ENCODE measurements around the gene ICOSLG.
"Not testable (repeated sequence)": the region's sequence is repeated elsewhere in the genome, so short reads cannot be mapped to it uniquely, and the experiment has no call there.

The ICOSLG gene, protein sequence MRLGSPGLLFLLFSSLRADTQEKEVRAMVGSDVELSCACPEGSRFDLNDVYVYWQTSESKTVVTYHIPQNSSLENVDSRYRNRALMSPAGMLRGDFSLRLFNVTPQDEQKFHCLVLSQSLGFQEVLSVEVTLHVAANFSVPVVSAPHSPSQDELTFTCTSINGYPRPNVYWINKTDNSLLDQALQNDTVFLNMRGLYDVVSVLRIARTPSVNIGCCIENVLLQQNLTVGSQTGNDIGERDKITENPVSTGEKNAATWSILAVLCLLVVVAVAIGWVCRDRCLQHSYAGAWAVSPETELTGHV

DNA sequence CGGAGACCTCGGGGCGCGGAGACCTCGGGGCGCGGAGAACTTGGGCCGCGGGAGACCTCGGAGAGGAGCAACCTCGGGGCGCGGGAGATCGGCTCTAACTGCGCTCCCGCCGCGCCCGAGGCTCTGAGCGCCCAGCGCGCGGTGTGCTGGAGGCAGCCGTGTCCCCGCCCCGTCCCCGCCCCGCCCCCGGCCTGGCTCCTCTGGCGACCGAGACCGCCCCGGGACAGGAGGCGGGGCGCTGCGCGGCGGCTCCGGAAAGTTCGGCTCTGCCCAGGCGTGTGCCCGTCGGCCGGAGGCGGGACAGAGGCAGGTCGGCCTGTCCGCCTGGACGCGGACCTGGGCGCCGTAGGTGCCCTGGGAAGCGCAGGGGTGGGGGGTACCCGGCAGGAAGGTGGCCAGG lies at the start of gene ICOSLG:
TSS of gene ICOSLG (minus strand) at position 102 of the 400 bp plus-strand sequence. CDS start 126 bp downstream, outside the sequence.
- in situ Hi-C loops (cut with HindIII; ENCODE audit: low sequenced_read_pairs) = not testable (repeated sequence)

DNA sequence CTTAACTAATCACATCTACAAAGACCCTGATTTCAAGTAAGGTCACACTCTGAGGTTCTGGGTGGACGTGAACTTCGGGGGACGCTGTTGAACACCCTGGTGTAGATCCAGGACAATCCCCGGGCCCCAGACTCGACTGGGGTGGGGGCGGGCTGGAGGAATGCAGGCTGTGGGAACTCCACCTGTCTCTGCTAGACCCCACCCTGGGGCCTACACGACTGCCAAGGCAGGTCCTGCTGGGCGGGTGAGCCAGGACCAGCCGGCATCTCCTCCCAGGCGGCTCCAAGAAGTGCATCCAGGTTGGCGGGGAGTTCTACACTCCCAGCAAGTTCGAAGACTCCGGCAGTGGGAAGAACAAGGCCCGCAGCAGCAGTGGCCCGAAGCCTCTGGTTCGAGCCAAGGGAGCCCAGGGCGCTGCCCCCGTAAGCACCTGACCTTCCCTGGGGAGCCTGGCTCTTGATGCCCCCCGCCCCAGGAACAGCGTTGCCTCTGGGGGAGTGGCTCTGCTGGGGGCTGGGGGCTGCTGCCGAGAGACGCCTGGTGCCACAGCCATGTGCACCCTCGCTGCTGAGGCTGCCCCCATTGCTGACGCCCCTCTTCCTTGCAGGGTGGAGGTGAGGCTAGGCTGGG lies 48.8 kb upstream of the ICOSLG start:
- in situ Hi-C loops (cut with HindIII; ENCODE audit: low sequenced_read_pairs) = no loop called here

DNA sequence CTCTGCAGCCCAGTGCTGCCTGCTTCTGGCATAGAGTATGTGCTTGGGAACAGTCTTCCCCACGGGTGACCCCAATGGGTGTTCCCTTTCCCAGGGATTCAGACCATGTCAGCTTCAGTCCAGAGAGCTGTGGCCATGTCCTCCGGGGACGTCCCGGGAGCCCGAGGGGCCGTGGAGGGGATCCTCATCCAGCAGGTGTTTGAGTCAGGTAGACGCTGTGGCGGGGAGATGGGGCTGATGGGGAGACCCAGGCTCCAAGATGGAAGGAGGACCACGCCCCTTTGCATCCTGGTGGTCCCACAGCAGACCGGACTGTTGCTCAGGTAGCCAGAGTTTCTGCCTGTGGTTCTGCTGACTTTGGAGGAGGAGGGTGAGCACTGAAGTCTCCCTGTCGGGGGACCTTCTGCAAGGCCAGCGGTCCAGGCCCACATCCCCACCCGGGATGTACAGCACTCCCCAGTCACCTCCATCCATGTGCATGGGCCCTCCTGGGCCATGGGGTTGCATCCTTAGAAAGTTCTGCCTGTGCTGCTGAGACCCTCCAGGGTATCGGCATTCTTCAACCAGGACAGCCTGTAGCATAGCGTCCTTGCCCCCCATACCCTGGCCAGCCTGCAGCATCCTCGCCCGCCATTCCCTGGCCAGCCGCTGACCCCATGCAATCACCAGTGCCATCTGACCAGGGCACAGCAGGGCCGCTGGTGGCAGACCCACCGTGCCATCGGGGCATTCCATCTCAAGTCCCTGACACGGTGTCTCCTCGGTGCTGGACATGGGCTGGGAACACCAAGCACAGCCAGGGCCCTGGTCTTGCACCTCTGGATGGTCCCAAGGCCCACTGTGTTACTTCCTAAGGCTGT lies 47.7 kb upstream of the ICOSLG start:
- in situ Hi-C loops (cut with HindIII; ENCODE audit: low sequenced_read_pairs) = no loop called here

DNA sequence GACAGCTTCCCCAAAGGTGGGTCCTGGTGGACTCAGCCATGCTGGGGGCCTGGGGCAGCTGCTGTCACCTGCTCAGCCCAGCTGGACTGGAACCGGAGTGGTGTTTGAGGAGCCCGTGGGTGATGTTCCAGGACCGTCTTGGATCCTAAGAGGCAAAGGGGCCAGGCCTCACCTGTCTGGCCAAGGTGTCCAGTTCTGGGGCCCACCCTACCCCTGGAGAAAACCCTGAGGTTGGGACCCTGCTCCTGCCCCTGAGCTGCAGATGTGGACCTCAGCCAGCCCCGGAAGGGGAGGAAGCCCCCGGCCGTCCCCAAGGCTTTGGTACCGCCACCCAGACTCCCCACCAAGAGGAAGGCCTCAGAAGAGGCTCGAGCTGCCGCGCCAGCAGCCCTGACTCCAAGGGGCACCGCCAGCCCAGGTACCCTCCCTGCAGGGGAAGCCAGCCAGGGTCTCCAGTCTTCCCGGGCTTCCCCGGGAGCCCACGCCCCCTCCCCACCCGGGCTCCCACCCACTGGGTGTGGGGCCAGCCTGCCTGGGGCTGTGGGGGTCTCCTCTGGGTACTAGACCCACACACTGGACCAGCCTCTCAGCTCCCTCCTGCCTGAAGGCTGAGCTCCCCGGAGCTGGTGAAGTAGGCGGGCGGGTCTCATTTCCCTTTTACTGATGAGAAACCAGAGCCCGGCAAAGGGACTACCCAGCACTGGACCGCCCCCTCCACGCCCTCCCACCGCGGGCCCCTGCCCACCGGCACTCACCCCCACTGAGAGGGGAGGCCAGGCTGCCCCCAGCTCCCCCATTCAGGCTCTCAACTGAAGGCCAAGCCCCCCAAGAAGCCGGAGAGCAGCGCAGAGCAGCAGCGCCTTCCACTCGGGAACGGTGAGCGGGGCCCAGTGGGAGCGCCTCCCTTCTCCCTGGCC lies 46.2 kb upstream of the ICOSLG start:
- in situ Hi-C loops (cut with HindIII; ENCODE audit: low sequenced_read_pairs) = no loop called here

DNA sequence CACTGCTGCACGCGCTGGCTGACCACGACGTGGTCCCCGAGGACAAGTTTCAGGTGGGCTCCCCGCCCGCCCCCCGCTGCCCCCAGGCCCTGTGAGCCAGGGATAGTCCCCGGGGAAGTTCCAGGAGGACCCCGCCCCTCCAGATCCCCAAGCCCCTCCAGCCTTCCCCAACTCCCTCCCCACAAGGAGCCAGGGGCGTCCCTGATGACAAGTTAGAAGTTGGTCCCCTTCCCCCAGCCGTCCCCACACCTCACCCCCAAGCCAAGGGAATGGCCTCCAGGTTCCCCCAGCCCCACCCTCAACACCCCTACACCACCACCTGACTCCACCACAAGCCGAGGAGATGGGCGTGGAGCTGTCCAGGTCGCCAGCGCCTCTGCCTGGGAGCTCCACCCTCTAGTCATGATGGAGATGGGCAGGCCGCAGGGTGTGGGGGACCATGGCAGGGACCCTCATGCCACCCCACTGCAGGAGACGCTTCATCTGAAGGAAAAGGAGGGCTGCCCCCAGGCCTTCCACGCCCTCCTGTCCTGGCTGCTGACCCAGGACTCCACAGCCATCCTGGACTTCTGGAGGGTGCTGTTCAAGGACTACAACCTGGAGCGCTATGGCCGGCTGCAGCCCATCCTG lies 45.5 kb upstream of the ICOSLG start:
- in situ Hi-C loops (cut with HindIII; ENCODE audit: low sequenced_read_pairs) = no loop called here

DNA sequence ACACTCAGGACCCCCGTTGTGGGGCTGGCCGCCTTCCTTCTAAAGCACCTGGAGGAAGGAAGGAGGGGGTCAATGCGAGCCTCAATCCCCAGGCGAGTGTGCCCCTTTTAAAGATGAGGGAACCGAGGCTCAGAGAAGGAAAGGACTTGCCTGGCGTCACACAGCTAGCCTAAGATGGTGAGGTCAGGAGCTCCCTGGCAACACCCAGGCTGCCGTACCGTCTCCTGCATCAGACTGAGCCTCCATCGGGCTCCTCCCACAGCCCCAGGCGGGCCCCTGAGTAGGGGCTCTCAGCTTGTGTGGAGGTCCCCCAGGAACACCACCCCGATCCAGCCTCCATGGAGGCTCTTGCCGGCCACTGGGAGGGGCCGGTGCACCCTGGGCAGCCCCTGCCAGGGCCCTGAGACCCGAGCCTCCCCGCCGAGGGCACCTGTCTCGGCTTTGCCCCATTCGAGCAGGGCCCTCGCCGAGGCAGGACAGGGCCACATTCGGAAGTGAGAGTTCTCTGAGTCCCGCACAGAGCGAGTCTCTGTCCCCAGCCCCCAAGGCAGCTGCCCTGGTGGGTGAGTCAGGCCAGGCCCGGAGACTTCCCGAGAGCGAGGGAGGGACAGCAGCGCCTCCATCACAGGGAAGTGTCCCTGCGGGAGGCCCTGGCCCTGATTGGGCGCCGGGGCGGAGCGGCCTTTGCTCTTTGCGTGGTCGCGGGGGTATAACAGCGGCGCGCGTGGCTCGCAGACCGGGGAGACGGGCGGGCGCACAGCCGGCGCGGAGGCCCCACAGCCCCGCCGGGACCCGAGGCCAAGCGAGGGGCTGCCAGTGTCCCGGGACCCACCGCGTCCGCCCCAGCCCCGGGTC lies 44.6 kb upstream of the ICOSLG start, which contains the start of gene AIRE:
TSS of gene AIRE (plus strand) at position 739 of the 855 bp plus-strand sequence. CDS start 131 bp downstream, outside the sequence.
- in situ Hi-C loops (cut with HindIII; ENCODE audit: low sequenced_read_pairs) = no loop called here

DNA sequence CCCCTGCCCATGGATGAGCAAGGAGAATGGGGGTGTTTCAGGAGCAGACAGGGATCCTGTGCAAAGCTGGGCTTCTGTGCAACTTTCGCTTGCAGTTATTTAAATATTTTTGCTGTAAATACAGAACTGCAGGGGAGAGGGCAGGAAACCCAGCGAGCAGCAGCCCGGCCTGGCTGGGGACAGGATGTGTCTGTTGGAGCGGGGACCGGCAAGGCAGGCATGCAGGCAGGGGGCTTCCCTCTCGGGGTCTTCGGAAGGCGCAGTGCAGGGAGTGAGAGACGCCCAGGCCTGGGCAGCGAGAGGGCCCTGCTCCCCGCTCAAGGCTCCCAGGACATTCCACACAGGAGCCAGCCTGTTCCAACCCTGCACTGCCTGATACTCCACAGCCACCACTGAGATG lies 43.2 kb upstream of the ICOSLG start:
- in situ Hi-C loops (cut with HindIII; ENCODE audit: low sequenced_read_pairs) = no loop called here

DNA sequence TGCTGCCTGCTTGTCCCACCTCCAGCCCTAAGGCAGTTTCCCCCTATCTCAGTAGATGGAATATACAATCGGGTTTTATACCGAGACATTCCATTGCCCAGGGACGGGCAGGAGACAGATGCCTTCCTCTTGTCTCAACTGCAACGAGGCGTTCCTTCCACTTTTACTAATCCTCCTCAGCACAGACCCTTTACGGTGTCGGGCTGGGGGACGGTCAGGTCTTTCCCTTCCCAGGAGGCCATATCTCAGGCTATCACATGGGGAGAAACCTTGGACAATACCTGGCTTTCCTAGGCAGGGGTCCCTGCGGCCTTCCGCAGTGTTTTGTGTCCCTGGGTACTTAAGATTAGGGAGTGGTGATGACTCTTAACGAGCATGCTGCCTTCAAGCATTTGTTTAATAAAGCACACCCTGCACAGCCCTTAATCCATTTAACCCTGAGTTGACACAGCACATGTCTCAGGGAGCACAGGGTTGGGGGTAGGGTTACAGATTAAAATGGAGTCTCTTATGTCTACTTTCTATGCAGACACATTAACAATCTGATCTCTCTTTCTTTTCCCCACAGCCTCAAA lies 42.6 kb upstream of the ICOSLG start:
- in situ Hi-C loops (cut with HindIII; ENCODE audit: low sequenced_read_pairs) = not testable (repeated sequence)

DNA sequence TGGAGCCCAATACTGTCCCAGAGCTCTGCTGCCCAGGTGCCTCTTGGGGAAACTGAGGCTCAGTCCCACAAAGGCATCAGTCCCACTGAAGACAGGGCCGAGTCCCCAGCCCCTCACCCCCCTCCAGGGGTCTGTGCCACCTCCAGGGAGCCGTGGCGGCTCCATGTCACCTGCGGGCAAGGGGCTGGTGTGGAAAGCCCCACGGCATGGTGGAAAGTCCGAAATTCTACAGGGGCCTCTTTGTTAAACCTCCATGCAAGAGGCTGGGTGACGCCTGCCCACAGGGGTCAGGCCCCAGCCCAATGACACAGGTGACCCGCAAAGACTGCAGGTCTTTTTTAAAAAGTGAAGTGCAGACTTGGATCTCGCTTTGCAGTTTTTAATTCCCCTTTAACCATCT lies 41.6 kb upstream of the ICOSLG start:
- in situ Hi-C loops (cut with HindIII; ENCODE audit: low sequenced_read_pairs) = no loop called here

DNA sequence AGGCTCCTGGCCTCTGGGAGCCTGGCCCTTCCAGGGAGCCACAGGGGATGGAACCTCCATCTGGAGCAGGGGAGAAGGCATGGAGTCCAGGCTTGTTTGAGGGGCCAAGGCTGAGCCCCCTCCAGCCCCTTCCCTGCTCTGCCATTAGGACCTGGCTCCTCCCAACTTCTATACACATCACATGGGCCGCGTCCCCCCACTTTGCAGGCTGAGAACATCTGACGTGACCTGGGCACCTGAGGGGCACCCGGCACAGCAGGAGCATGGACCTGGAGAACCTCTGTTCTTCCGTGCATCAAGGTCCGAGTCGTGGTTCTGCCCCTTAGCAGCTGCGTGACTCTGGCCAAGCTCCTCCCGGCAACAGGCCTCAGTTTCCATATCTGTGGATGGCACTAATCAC lies 41.1 kb upstream of the ICOSLG start:
- in situ Hi-C loops (cut with HindIII; ENCODE audit: low sequenced_read_pairs) = no loop called here

DNA sequence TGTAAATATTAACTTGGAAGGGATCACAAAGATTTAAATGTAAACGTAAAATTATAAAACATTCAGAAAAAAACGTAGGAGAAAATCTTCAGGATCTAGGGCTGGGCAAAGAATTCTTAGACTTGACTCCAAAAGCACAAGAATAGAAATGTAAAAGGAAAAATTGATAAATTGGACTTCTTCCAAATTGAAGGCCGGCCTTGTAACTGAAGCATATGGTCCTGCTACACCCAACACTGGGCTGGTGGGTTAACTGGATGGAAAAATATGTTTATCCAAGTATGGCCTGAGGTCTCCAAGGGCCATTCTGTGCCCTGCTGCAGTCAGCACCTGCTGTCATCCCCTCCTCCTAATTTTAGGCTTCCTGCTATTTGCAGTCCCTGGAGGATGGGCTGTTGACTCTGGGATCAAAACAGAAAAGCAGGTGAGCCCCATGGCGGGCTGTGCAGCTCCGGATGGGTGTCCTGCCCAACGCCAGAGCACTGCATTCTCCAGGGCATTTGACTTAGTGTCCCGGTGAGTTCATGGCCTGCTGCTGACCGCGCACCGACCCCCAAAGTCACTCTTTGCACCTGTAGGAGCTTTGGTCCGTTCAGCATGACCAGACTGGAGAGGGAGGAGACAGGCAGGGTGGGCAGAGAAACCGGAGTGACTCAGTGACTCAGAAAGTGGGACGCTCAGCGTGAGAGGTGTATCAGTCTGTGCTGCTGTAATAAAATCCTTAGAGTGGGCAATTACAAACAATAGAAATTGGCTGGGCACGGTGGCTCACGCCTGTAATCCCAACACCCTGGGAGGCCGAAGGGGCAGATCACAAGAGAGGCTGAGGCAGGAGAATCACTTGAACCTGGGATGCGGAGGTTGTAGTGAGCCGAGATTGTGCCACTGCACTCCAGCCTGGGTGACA lies 38.9 kb upstream of the ICOSLG start:
- in situ Hi-C loops (cut with HindIII; ENCODE audit: low sequenced_read_pairs) = no loop called here

DNA sequence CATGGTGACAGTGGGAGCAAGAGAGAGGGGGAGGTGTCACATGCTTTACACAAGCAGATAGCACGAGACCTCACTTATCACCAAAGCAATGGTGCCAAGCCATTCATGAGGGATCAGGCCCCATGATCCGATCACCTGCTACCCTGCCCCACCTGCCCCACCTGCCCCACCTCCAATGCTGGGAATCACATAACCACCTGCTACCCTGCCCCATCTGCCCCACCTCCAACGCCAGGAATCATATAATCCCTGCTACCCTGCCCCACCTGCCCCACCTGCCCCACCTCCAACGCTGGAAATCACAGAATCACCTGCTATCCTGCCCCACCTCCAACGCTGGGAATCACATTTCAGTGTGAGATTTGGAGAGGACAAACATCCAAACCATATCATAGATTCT lies 34.3 kb upstream of the ICOSLG start:
- in situ Hi-C loops (cut with HindIII; ENCODE audit: low sequenced_read_pairs) = no loop called here

DNA sequence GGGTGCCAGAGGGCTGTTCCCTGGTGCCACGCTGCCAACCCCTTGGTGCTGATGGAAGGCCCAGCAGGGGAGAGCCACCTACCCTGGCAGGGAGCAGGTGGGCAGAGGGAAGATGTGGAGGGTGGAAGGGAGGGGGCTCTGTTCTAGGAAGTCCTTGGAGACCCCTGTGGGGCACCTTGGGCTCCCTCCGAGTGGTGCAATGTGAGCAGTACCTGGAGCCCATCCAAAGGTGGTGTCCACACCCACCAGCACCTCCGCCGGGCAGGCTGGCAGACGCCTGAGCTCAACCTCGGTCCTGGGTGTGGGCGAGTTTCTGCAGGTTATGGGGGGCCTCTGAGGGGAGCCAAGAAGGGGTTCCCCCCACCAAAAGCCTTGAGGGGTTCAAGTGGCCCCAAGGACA lies 32.3 kb upstream of the ICOSLG start:
- in situ Hi-C loops (cut with HindIII; ENCODE audit: low sequenced_read_pairs) = no loop called here

DNA sequence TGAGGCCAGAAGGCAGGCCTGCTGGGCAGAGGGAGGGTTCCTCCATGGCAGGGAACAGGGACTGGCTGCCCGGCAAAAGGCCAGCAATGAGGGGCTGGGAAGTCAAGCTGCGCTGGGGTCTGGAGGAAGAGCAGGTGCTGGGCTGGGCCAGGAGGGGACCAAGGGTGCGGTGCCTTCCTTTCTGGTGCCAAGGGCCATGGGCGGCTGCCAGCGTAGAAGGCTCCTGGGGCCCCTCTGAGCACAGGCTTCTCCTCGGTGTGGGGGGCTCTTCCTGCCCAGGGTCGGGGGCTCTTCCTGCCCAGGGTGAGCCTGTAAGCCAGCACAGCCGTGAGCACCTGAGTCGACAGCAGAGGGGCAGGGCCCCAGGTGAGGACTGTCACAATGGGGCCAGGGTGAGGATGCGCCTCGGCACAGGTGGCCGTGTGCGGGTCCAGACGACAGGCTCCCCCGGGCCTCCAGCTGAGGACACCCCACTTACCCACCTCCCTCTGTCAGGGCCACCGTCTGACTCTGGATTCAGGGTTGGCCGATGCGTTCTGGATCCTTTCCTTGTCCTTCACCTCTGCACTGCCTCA lies 31.6 kb upstream of the ICOSLG start:
- in situ Hi-C loops (cut with HindIII; ENCODE audit: low sequenced_read_pairs) = no loop called here

DNA sequence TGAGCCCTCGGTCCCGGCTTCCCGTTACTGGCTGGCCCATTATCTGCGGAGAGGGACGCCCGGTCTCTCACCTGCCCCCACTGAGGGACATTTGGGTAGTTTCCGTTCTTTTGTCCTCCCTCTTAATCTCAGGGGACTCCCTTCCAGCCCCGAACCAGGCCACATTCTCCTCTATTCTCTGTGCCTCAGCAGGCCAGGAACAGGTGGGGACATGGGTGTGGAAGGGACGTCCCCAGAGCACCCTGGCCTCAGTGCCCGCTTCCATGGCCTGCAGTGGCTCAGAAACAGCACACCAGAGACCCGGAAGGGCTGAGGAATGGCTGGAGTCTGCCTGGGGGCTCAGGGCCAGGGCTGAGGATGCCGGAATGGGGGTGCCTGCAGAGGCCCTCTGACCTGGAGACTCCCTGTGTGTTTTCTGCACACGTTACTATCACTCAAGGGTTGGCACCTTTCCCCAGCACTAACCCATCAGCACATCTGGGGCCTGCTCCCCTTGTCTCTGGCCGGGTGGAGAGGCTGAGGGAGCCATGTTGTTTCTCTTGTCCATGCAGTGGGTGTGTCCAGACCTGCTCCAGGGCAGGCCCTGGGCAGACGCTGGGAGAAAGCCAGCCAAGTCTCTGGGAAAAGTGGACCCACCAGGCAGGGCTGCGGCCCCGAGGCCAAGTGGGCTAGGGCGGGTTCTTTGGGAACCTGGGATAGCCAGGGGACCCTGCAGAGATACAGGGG lies 31.0 kb upstream of the ICOSLG start:
- in situ Hi-C loops (cut with HindIII; ENCODE audit: low sequenced_read_pairs) = no loop called here

DNA sequence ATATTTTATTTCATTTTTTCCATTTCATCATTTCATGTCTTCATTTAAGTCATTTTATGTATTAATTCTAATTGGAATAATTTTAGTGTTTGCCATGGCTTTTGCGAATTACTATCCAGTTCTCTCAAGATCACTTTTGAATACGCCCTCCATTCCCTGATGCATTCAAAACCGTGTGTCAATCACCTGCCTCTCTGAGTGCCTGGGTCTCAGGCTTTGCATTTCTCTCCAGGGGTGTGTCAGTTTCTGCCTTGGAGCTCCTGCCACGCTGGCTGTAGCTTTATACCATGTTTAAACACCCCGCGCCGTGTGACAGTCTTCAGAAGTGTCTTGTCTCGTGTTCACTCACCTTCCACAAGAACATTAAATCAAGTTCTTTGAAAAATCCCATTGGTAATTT lies 28.3 kb upstream of the ICOSLG start:
- in situ Hi-C loops (cut with HindIII; ENCODE audit: low sequenced_read_pairs) = no loop called here

DNA sequence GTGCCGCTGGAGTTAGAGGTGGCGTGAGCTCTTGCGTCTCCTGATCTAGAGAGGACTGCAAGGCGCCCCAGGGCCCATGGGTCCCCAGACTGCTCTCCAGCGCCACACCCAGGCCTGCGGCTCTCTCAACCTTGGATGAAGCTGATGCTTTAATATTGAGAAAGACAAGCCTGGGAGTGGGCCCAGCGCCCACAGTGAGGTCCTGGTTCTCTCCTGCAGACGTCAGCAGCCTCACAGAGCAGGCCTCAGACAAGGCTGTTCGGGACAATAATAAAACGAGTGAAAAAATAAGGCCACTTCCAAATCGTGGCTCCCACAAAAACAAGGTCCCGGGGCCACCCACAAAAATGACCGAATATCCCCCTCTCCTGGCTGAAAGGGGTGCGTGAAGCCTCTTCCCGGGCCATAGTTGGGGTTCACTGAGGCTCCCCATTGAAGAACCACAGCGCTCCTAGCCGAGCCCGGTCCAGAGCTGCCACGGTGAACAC lies 27.0 kb upstream of the ICOSLG start:
- in situ Hi-C loops (cut with HindIII; ENCODE audit: low sequenced_read_pairs) = no loop called here
